HFF-Myc (cell line): ENCODE results near the gene CHAF1B.

ENCODE experiments used
- DNase-seq: peaks from one replicate; pipeline ENCODE4 v3.0.0-alpha.2; 2011; ENCODE audit warnings: low read depth; ENCODE audit errors: extremely low read depth
- H3K4me3 ChIP-seq: replicated peaks from 2 replicates; pipeline ENCODE4 v1.5.1; 2011; ENCODE audit warnings: low read depth, mild to moderate bottlenecking, control low read depth, low read length
- CTCF ChIP-seq: IDR thresholded peaks from 2 replicates; pipeline ENCODE4 v1.5.1; 2012; ENCODE audit warnings: mild to moderate bottlenecking, low read depth, low read length, control low read depth; ENCODE audit errors: missing control alignments

The CHAF1B gene

GRCh38 chr21:36400719-36401118, 15.5 kb downstream of the CHAF1B start:
- no peak overlapping the region for H3K4me3 ChIP-seq

GRCh38 chr21:36402339-36402738, 17.1 kb downstream of the CHAF1B start:
- H3K4me3 ChIP-seq, result no peak overlapping the region
- no peak for DNase-seq
- no peak for TF ChIP-seq CTCF

More at GRCh38 chr21:36400719-36401118, 15.5 kb downstream of the CHAF1B start:
- DNase-seq, result no peak
- no peak for TF ChIP-seq CTCF

GRCh38 chr21:36403713-36404112, 18.5 kb downstream of the CHAF1B start:
- no peak for TF ChIP-seq CTCF
- H3K4me3 ChIP-seq, result no peak overlapping the region
- no peak for DNase-seq

DNA sequence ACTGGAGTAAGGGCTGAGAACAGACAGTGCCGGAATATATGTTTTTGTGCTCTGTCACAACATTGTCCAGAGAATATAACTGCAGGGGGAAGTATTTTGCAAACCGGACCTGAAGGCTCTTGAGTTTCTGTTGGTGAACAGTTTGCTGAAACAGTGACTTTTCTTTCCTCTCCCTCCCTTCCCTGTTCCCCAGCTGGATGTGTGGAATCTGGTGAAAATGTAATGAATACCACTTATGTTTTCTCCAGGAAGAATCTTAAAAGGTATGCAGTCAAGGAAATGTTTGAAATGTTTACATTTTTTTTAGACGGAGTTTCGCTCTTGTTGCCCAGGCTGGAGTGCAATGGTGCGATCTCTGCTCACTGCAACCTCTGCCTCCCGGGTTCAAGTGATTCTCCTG, 23.4 kb downstream of the CHAF1B start:
- no peak overlapping the region for H3K4me3 ChIP-seq
- TF ChIP-seq CTCF, result no peak
- no peak for DNase-seq

DNA sequence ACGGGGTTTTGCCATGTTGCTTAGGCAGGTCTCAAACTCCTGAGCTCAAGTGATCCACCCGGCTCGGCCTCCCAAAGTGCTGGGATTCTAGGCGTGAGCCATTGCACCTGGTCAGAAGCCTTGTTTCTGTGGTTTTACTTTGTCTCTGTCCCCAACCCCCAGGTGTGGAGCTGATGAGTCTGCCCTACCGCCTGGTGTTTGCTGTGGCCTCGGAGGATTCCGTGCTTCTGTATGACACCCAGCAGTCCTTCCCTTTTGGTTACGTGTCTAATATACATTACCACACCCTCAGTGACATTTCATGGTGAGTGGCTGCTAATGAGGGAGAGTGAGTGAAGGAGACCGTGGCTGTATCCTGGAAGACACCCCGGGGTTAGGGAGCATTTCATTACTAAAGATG, 26.1 kb downstream of the CHAF1B start:
- no peak for DNase-seq
- no peak for TF ChIP-seq CTCF

GRCh38 chr21:36412916-36413315, 27.7 kb downstream of the CHAF1B start:
- TF ChIP-seq CTCF, result no peak
- H3K4me3 ChIP-seq, result no peak overlapping the region
- DNase-seq, result no peak

More for the DNA sequence above, 26.1 kb downstream of the CHAF1B start:
- no peak overlapping the region for H3K4me3 ChIP-seq

GRCh38 chr21:36415375-36415774, 30.2 kb downstream of the CHAF1B start:
- no peak for DNase-seq
- TF ChIP-seq CTCF, result no peak
- no peak overlapping the region for H3K4me3 ChIP-seq
